GM21576 (cell line): ENCODE data around the gene TNFRSF6B.
"Not testable (repeated sequence)": the region's sequence is repeated elsewhere in the genome, so short reads cannot be mapped to it uniquely, and the experiment has no call there.

Experiments
- ATAC-seq: cut with Tn5 transposase; IDR thresholded peaks from one replicate; pipeline ENCODE4 v1.9.1; 2021; ENCODE audit warnings: mild to moderate bottlenecking, moderate library complexity; ENCODE audit not compliant: unreplicated experiment

Gene TNFRSF6B

DNA sequence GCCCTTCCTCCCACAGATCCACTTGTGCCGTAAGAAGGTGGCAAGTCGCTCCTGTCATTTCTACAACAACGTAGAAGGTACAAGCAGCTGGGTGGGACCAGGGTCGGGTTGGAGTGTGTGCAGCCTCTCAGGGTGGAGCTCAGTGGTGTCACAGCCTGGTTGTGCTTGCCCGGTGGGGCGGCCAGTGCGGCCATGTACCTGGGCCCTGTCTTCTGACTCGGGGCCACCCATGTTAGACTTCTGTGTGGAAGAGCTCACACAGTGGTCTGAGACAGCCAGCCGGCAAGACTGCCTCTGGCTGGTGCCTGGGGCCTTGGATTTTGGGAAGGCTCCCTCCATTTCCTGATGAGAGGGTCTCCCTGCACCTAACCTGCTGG is 33.7 kb upstream of the TNFRSF6B start:
- ATAC-seq, result no peak

DNA sequence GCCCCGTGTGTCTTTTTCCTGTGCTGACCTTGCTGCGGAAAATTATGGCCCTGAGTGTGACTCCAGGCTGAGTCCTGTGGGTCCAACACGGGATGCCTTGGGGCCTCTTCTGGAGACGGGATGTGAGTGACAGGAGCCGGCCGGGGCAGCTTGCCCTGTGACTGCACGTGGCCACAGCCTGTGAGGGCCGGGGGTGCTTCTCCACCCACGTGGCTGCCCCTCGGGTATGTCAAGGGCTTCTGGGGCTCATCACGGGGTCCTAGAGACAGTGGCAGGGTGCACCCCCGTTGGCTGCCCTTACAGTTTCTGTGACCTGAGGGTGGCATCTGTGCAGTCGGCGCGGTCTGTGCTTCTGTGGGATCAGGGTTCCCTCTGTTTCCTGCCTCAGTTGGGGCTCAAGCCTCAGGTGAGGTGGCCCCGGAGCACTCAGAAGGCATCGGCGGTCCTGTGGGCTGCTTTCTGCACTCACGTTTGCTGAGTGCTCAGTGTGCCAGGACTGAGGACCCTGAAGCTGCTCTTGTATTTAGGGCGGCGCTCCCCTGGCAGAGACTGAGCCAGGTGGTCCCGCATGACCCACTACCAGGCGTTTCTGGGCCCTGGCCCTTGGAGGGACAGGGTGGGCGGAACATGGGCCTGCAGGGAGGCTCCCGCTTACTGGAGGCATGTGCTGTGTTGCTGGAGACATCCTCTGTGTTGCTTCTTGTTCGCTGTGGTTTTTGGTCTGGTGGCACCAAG is 33.0 kb upstream of the TNFRSF6B start:
- ATAC-seq, result no peak

DNA sequence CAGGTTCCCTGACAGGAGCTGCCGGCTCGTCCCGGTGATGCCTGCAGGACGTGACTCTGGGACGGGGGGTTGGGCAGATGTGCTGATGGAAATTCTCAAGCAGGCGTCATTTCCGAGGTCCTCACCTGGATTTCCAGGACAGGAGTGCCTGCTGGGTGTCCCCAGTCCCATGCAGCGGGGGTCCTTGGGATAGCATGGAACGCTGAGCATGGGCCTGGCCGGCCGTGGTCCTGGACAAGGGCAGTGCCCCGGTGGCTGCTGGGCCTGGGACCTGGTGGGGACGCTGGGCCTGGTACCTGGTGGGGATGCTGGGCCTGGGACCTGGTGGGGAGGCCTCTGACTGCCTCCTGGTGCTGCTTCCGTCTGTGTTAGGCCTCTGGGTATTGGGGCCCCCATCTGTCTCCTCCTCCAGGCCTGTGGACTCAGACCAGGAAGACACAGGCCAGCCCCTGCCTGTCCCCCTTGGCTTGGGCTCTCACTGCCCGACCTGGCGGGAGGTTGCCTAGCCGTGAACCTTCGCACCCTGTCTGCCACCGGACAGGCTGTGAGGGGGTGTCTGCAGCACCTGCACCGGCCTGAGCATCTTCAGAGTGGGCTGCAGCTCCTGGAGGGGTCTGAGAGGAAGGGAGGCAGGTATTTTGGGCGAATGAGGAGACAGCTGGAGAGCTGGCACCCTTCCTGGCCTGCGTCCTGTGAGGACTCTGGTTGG is 32.2 kb upstream of the TNFRSF6B start:
- ATAC-seq, result no peak

DNA sequence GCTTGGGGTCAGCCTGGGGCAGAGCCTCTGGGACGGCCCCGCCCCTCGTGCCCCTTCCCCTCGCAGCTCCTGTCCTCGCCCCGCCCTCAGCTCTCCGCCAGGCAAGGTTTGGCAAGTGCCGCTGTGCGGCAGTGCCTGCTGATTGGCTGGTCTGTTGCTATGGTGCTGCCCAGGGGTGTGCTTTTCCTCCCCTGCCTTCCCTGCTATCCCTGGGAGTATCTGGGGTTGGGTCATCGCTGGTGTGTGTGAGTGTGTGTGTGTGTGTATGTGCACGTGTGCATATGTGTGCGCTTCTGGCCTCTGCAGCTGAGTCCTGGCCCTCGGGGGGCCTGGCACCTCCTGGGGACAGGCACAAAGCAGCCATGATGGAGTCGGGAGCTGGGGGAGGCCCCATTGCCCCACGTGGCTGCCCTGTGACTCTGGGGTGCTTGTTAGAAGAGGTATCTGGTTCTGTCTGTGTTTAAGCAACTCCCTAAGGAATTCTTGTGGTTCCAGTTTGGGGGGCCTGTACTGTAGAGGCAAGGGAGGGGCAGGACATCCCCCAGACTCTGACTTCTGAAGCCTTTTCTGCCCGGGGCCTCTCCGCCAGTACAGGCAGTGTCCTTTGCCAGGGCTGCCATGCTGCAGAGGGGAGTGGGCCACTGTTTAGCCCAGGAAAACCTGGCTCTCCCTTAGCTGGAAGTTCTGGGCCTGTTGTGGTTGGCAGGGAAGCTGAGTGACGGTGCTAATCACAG is 31.4 kb upstream of the TNFRSF6B start:
- ATAC-seq, result no peak

DNA sequence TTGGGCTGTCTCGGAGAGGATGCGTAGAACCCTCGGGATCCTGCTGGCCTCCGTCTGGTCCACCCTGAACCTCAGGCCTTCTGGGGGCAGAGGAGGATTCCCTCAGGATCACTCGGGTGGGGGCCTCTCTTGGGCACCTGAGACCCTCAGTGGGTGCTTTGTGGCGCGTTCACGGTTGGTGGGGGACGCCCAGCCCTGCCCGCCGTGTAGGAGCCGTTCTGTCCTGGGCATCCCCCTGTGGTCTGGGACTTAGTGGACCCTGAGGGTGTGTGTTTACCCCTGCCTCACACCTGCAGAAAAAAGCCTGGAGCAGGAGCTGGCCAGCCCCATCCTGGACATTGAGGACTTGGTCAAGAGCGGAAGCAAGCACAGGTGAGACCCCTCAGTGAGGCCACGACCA is 30.7 kb upstream of the TNFRSF6B start:
- no peak for ATAC-seq

DNA sequence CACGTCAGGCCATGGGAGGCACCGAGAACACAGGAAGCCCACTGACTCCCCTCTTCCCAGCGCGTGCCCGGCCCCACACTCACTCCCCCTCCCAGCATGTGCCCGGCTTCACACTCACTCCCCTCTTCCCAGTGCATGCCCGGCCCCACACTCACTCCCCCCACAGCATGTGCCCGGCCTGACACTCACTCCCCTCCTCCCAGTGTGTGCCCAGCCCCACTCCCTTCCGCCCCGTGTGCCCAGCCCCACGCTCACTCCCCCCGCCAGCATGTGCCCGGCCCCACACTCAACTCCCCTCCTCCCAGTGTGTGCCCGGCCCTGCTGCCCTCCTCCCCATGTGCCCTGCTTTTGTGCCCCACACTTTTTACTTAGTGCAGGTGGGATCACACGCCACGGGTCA is 28.6 kb upstream of the TNFRSF6B start:
- ATAC-seq, result no peak

DNA sequence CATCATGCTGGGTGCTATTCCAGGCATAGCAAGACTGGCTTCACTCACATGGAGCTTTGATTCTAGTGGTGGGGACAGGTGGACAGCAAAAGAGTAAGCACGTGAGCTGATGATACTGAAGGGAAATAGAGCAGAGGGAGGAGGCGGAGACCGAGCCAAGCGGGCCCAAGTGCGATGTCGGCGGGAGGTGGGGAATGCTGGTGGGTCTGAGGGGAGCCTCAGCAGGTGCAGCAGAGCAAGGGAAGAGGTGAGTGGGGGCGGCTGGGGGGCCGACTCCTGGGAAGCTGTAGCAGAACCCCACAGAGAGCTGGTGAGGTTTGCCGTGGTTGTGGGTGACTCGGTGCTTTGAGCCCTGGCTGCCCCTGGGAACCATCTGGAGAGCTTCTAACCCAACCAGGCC is 28.1 kb upstream of the TNFRSF6B start:
- no peak for ATAC-seq

DNA sequence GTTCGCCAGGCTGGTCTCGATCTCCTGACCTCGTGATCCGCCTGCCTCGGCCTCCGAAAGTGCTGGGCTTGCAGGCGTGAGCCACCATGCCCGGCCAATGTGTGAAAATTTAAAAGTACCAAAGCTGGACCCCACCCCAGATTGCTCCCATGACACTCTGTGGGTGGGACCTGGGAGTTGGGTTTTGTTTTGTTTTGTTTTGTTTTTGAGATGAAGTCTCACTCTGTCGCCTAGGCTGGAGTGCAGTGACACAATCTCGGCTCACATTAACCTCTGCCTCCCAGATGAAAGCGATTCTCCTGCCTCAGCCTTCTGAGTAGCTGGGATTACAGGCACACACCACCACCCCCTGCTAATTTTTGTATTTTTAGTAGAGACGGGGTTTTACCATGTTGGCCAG is 24.8 kb upstream of the TNFRSF6B start:
- ATAC-seq, result not testable (repeated sequence)

DNA sequence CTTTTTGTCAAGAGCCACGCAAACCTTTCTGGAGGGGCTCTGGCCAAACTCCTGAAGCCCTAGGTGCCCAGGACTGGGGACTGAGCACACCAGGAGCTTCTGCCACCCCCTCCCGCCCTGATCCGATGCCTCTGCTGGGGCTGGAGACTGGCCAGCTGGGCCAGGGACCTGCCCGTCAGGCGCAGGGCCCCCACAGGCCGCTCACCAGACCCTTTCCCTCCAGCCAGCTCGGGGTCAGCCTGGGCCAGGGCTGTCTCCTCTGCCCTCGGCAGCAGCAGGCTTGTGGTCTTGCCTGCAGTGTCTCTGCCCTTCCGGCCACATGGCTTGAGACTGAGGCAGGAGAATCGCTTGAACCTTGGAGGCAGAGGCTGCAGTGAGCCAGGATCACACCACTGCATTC is 23.8 kb upstream of the TNFRSF6B start:
- ATAC-seq, result no peak

DNA sequence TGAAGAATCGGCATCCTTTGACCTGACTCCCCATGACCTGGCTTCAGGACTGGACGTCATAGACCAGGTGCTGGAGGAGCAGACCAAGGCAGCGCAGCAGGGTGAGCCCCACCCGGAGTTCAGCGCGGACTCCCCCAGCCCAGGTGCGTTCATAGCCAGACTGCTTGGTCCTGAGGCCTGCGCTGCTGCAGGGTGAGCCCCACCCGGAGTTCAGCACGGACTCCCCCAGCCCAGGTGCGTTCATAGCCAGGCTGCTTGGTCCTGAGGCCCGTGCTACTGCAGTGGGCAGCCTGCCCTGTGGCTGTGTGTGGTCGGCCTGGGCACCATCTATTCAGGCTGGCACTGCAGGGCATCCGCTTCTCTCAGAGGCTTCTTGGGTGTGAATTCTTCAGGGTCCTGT is 22.5 kb upstream of the TNFRSF6B start:
- no peak for ATAC-seq

DNA sequence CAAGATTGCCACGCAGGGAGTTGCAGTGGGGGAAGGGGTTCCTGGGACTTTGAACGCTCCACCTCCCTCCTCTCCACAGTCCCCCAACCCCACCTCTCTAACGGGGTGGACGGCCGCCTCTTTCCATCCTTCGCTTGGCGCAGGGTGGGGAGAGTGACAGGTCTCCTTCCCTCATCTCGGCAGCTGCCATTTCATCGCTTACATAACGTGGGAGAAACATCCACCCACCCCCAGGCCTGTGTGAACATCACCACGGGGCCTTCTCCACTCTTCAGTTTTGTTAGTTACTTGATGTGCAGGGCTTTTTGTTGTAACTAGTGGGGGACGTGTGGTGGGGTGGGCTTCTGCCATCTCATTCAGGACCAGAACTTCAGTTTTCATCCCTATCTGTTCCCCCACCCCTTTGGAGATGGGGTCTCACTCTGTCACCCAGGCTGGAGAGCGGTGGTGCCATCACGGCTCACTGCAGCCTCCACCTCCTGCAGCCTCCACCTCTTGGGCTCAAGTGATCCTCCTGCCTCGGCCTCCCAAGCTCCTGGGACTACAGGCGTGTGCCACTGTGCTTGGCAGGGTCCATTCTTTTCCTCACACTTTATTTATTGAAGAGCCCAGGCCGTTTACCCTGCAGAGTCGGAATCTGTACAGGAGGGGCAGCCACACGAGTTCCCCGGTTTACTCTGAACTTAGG is 20.6 kb upstream of the TNFRSF6B start:
- ATAC-seq, result no peak

DNA sequence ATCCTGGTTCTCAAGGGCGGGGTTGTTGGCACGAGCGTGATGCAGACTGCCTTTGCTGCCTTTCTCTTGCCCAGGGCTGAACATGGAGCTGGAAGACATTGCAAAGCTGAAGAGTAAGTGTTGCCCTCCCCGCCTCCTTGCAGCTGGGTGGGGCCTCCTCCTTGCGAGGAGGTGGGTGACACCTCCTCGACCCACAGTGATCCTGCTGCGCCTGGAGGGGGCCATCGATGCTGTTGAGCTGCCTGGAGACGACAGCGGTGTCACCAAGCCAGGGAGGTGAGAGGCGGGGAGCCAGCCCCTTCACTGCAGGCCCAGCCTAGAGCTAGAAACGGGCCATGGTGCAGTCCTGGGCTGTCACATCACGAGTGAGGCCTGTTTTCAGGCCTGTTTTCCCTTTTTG is 18.4 kb upstream of the TNFRSF6B start:
- no peak for ATAC-seq

DNA sequence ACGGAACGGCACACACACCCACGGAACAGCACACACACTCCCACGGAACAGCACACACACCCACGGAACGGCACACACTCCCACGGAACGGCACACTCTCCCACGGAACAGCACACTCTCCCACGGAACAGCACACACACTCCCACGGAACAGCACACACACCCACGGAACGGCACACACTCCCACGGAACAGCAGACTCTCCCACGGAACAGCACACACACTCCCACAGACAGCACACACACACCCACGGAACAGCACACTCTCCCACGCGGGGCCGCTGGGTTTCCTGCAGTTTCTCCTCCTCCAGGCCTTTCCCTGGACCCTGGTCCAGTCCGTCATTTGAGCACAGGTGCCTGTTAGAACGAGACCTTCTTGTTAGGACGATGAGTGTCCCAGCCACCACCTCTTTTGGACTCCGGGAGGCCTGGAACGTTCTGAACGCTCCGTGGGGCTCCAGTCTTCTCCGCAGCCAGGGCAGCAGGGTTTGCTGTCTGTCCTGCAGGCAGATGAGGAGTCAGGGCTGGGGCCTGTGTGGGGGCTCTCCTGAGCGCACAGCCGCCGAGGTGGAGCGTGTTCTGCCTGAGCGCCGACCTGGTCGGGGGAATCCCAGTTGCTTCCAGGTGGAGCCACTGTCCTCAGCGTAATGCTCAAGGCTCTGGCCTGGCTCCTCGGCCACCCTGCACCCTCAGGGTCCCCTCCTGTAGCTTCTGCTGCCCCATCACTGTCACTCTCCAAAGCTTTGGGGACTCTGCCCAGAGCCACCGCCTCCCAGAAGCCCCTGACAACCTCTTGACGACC is 17.6 kb upstream of the TNFRSF6B start:
- ATAC-seq, result no peak

DNA sequence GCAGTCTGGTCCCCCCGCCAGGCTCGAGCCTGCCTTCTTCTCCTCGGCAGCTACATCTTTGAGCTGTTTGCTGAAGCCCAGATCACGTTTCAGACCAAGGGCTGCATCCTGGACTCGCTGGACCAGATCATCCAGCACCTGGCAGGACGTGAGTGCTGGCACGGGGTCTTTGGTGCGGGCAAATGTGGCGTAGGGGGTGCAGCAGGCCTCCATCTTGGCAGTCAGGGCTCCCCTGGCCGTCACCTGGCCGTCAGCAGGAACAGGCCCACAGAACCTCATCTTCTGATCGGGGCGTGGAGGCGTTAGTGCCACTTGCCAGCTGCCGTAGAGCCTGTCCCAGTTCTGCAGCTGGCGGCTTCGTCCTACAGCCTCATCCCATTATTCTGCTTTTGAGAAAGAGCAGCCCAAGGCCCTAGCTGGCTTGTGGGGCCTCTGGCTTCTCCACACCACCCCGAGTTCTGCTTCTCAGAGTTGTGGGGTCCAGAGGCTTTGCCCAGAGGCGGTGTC is 16.6 kb upstream of the TNFRSF6B start:
- no peak for ATAC-seq

DNA sequence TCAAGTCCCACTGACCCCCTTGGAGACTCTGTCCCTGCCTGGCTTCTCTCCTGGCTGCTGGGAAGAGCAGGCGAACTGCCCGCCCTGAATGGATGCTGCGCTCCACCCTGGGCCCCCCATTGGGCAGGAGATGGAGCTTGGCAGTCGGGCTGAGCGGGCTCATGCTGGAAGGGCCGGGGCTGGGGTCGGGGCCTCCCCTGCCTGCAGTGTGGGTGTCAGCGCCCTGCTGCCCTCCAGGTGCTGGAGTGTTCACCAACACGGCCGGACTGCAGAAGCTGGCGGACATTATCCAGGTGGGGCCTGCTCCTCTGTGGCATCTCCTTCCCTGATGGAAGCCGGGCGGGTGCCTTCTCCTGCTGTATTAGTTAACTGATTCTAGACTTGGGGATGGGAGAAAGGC is 16.0 kb upstream of the TNFRSF6B start:
- ATAC-seq, result no peak

DNA sequence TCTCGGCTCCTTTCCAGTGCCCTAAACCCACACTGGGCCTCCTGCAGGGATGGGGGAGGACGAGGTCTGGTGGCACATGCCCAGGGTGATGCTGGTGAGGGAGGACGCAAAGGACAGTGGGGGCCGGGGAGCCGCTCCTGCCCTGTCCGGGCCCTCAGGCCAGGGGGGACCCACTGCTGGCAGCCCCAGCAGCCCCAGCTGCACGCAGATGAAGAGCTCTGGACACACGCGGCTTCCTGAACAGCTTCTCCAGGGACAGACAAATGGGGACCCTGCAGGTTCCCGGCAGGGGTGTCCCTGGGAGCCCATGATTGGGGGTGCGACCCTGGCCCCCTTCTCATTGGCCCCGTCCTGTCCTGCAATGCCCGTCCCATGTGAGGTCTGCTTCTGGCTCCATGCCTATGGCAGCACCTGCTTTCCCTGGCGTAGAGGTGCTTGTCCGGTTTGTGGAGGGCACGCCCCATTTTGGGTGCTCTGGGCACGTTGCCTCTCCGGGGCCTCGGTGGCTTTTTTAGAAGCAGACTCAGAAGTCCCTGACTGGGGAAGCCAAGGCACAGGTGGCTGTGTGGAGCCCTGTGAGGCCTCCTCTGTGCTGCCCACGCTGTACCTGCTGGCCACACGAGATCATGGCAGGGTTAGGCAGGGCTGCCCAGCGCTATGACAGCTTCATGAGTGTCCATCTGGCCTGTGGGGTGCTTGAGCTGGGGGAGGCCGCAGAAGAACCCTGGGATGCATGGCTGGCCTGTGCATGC is 15.4 kb upstream of the TNFRSF6B start:
- no peak for ATAC-seq

DNA sequence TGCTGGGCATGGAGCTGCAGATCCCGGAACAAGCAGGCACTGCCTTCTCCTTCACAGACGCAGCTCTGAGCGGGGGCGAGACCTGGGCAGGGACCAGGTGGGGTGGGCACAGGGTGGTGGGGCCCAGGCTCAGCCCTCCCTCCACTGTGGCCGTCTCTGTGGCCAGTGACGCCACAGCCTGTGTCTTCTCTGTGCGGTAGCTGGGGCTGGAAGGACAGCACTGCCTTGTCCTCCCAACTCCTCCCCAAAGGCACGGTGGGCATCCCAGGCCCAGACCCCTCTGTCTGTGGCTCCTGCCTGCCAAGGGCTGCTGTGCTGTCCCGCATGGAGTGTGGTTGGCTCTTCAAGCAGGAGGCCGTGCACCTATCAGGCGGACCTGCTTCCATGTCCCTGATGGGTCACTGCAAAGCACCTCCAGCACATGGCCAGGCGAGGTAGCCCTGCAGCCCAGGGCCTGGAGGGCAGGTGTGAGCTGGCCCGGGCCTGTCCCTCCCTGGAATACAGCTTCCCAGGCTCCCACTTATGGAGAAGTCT is 14.8 kb upstream of the TNFRSF6B start:
- no peak for ATAC-seq

DNA sequence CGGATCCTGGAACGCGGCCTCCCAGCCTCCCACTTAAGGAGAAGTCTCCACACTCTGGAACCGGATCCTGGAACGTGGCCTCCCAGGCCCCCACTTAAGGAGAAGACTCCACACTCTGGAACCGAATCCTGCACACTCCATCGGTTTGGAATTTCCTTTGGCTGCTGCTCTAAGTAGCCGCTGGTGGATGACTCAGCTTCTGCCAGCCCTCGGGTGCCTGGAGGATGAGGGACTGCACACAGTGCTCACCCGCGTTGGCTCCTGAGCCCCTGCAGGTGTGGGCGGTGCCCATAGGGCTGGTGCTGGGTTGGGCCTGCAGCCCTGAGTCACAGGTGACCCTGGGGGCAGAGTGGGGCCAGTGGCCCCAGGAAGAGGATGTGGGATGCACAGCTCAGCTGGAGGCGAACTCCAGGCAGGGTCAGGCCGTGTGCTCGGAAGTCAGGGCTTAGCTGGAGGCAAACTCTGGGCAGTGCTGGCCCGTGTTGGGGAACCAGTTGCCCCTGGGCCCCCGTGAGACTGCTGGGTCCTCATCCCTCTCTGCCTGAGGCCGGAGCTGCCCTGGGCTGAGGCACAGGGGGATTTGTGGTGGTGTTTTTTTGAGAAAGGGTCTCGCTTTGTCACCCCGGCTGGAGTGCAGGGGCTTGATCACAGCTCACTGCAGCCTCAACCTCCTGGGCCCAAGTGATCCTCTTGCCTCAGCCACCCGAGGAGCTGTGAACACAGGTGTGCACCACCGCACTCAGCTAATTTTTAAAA is 13.9 kb upstream of the TNFRSF6B start:
- no peak for ATAC-seq
